GM21447 (cell line): Measurements from ENCODE around the gene TAB2.

Experiments used
- ATAC-seq: cut with Tn5 transposase; IDR thresholded peaks from one replicate; pipeline ENCODE4 v1.9.1; 2021; ENCODE audit not compliant: unreplicated experiment

TAB2 gene

GRCh38 chr6:149317644-149318571 lies at the start of gene TAB2:
TAB2 (plus strand) TSS chr6:149317712; CDS start chr6:149369998, 52,286 bp downstream.
- peak; percentile 28 for ATAC-seq

GRCh38 chr6:149268146-149268545 lies 49.4 kb upstream of the TAB2 start:
- no peak for ATAC-seq

DNA sequence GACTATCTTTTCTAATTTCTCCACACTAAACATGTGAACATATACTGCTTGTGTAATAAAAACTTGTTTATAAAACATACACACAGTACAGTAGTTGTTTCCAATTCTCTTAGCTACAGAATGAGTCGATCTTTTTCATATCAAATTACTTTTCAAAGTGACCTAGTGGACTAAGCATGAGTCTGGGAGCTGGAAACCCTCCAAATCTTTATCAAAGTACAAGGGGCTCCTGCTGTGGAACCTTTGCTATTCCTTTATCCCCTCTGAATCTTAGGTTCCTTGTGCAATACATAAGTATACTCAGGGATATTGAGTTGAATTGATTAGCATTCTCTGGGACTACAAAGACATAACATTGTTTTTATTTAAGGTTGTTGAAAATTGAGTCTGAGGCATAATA lies 48.7 kb upstream of the TAB2 start:
- no peak for ATAC-seq

DNA sequence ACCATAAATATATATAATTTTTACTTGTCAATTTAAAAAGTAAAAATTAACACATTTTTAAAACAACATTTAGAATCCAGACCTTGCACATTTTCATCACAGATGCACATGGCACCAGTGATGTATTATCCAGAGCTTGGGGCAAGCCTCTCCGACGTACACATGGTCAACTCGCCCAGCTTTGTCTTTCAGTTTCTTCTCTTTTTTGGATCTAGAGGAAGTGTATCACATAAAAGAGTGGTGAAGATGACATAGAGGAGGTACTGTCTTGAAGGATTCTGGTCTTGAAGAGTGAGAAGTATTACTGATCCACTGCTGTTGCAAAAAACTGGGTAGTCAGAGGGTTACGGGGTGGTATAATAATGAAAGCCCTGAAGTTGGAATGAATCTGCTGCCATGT lies 46.9 kb upstream of the TAB2 start:
- no peak for ATAC-seq

DNA sequence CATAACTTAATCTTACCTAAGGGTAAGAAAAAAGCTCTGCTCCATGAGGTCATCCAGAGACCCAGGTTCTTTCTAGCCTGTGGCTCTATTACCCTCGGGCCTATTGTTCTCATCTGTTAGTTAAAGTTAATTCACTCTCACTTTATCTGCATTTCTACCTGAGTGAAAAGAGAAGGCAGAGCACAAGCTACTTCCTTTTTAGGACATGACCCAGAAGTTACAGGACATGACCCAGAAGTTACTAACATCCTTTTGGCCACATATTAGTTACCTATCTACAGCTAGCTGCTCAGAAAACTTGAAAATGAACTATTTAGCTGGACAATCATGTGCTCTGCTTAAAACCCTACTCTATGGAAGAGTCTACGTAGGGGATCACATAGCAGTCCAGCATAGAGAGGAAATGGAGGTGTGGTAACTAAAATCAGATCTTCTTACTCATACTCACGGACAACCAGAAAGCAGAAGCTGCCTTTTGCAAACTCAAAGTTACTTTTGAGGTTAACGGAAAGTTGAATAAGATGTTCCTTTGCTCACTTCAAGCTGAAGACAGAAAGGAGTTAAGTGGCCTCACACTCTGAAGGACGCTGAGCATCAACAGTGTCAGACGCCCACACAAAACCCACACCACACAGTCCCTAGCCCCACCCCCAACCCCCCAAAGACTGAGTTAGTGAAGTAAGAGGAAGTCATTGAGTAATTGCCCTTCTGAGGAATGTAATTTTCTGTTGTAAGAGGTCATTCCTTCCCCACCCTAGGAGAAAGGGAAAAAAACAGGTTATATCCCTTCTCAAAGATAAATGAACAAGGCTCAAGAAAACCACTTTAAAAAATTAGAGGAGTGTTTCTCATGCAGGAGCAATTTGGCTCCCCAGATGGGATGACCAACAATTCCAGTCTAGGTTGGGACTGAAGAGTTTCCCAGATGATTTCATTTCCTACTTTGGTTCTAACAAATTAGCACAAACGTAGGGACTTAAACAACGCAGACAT lies 45.9 kb upstream of the TAB2 start:
- ATAC-seq: peak; percentile 52

DNA sequence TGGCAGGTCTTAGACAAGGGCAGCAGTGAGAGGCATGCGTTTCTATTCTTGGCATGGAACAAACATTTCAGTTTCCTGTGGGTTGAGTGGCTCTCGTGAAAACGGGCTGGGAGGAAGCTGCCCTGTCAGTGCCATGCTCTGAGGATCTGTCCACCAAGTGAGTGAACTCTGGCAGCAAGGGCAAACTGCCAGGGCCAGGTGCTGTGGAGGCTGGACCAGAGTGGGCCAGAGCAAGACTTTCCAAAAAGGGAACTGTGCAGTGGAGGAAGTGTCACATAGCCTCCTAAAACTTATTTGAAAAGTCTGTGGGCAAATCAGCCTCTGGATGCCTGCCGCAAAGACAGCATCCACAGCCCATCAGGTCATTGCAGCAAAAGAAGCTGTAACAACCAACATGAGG lies 44.2 kb upstream of the TAB2 start:
- peak; percentile 56 for ATAC-seq

DNA sequence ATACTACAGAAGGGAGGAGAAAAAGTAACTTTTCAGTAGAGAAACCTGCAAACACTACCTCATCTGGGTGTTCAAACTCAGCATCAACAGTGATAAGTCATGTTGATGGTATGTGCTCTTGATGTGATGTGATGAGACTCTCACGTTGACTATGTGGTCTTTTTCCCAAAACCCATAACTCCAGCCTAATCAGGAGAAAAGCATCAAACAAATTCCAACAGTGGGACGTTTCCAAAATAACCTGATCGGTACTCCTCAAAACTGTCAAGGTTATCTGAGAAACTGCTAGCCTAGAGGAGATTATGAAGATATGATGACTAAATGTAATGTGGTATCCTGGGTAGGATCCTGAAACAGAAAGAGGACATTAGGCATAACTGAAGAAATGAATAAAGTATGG lies 41.9 kb upstream of the TAB2 start:
- no peak for ATAC-seq

DNA sequence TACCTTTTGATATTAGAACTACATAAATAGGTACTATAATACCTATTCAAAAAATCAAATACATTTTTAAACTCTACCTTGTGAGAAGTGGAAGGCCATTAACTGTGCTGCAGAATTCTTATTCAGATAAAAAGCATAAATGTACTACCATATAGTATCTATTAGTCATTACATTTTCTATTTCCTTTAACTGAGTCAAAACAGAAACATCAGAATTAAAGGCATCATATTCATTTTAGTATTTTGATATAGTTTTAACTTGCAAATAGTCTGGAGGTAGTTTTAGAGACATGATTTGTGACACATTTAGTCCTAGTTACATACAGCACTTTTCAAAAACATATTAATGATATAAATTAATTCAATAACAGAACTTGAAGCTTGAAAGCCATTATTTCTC lies 39.9 kb upstream of the TAB2 start:
- no peak for ATAC-seq

- no peak for ATAC-seq
Measured at GRCh38 chr6:149278997-149279396, 38.5 kb upstream of the TAB2 start.

DNA sequence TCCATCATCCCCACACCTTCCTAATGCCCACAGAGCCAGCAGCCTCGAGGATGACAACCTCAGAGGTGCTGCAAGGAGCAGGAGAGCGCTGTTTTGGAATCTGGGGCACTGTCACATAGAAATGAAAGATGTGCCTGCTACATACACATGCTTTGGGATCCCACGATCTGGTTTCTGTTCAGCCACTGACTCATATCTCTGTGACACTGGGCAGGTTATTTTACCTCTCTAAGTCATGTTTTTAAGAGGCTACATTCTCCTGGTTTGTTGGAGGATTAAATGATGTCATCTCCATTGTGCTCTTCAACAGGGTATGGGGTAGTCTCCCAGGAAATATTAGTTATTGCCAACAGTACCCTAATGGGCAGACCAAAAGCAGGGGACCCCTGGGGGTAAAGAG lies 32.6 kb upstream of the TAB2 start:
- ATAC-seq: no peak

GRCh38 chr6:149285626-149286025 lies 31.9 kb upstream of the TAB2 start:
- ATAC-seq: no peak

DNA sequence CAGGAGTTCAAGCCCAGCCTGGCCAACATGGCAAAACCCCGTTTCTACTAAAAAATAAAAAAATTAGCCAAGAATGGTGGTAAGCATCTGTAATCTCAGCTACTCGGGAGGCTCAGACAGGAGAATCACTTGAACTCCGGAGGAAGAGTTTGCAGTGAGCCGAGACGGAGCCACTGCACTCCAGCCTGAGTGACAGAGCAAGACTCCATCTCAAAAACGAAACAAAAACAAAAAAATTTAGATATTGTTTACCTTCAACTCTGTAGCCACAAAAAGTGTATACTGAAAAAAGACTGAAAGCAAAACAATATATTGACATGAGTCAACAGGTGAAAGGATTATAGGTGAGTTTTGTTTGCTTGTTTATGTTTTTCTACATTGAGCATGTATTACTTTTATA lies 30.6 kb upstream of the TAB2 start:
- ATAC-seq: no peak

DNA sequence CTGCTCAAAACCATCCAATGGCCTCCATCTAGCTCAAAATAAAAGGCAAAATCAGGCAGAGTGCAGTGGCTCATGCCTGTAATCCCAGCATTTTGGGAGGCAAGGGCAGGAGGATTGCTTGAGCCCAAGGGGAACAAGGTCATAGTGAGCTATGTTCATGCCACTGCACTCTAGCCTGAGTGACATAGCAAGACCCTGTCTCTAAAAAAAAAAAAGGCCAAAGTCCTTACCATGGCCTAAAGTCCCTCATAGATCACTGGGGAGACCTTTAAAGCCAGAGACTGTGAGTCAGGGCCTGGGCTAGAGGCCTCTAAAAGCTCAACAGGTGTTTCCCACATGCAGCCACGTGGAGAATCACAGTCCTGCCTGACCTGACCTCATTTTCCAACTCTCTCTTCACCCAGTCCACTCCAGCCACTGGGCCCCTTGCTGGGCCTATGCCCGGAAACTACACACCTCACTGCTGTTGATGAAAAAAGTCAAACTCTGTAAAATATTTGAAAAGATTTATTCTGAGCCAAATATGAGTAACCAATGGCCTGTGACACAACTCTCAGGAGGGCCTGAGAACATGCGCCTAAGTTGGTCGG lies 28.2 kb upstream of the TAB2 start:
- no peak for ATAC-seq

- ATAC-seq: no peak
Measured at GRCh38 chr6:149289966-149290365, 27.5 kb upstream of the TAB2 start.

DNA sequence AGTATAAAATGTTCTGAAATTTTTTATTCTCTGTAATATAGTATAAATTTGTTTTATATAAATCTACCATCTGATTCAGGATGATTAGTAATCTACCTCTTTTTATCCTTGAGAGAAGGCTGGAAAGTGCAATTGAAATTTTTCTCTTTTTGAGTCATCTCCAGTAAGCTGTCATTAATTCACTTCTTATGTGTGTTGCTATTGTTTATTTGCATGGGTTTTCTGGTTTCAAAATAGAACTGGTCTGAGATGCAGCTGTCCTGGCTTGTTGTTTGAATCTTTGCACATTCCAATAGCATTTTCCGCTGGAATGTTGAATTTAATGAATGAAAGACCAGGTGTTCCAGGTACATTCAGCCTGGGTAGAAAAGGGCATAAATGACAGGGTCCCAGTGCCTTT lies 24.3 kb upstream of the TAB2 start:
- no peak for ATAC-seq

DNA sequence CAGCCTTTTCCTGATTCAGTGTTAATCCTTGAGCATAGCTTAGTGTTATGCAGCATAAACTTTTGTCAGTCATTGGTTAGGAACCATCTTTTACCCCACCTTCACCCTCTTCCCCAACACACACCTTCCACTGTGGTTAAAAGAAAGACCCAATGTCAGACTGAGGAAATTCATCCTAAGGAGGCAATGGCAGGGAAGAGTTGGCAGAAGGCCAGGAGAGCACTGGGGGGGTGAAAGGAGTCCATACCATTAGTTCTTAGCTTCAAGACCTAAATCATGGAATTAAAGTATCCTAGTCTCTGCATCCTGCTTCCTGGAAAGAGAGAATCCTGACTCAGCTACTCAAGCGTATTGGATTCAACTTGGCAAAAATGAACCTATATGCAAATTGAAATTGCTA lies 16.9 kb upstream of the TAB2 start:
- ATAC-seq: no peak

DNA sequence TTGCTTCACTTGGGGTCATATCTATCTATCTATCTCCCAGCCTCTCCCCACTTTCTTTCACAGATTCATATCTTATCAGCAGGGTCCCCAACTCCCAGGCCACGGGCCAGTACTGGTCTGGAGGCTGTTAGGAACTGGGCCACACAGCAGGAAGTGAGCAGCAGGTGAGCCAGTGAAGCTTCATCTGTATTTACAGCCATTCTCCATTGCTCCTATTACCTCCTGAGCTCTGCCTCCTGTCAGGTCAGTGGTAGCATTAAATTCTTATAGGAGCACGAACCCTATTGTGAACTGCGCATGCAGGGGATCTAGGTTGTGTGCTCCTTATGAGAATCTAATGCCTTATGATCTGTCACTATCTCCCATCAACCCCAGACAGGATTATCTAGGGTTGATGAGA lies 14.8 kb upstream of the TAB2 start:
- no peak for ATAC-seq

- ATAC-seq: no peak
Measured at GRCh38 chr6:149303468-149303867, 14.0 kb upstream of the TAB2 start.

GRCh38 chr6:149305372-149305771 lies 12.1 kb upstream of the TAB2 start:
- ATAC-seq: no peak

DNA sequence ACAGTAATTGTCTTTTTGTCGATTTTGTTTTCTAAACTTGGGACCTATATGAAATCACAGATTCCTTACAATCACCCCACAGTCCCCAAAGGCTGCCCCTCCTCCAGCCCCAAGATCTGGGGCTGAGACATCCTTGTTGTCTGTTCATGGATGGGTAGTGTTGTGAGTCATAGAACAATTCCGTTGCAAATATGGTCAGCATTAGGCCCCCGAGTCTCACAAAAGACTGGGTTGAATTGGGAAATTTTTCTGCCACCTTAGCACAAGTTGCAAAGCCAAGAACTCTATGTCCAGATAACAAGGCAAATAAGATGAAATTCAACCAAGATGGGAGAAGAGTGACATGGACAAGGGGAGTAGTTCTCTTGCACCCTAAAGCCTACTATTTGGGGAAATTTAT lies 10.5 kb upstream of the TAB2 start:
- ATAC-seq: no peak

GRCh38 chr6:149311293-149311692 lies 6.2 kb upstream of the TAB2 start:
- no peak for ATAC-seq
